Measurements from ENCODE around the gene SLC49A3. TPM values are rescaled to one million over a fixed set of nuclear protein-coding genes. Genes with fewer than 3 reads are reported as not detected.

Gene SLC49A3
- total RNA-seq, 4 donors from 2014 or later: 9.4 to 21.1 (median 19.0) TPM

DNA sequence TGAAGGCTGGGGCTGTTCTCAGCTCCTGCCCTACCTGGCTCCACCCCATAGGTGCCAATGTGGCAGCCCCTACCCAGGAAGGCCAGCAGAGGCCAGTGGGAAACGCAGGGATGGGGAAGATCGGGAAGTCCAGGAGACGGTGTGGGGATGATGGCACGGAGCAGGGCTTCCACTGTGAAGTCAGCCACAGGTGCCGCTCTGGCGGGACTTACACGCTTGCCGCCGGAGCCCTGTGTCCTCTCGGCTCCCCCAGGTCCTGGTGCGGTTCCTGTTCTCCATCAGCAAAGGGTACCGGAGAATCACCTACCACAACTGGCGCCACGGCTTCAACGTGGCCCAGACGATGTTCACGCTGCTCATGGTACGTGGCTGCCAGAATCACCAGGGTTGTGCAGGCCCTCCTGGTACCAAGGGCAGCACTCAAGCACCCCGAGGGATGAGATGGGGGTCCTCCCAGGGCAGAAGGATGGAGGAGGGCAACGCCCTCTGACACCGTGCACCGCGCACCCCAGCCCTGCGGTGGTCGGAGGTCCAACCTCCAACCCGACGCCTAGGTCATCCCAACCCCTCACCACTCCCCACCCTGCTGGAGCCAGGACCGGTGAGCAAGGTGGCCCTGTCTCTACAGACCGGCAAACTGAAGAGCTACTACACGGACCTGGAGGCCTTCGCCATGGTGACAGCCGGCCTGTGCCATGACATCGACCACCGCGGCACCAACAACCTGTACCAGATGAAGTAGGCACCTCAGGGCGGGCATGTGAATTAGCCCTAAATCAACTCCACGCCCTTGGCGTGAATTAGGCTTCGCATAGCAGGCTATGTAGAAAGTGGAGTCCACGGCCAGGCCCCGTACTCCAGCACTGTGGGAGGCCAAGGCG is 26.8 kb downstream of the SLC49A3 start:
- TF ChIP-seq, protein P1, sequence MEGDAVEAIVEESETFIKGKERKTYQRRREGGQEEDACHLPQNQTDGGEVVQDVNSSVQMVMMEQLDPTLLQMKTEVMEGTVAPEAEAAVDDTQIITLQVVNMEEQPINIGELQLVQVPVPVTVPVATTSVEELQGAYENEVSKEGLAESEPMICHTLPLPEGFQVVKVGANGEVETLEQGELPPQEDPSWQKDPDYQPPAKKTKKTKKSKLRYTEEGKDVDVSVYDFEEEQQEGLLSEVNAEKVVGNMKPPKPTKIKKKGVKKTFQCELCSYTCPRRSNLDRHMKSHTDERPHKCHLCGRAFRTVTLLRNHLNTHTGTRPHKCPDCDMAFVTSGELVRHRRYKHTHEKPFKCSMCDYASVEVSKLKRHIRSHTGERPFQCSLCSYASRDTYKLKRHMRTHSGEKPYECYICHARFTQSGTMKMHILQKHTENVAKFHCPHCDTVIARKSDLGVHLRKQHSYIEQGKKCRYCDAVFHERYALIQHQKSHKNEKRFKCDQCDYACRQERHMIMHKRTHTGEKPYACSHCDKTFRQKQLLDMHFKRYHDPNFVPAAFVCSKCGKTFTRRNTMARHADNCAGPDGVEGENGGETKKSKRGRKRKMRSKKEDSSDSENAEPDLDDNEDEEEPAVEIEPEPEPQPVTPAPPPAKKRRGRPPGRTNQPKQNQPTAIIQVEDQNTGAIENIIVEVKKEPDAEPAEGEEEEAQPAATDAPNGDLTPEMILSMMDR (IDR thresholded peaks at IDR 0.05): no peak
- ATAC-seq (ENCODE audit: low FRiP score): no peak
- no peak for DNase-seq (ENCODE audit: low spot score)

DNA sequence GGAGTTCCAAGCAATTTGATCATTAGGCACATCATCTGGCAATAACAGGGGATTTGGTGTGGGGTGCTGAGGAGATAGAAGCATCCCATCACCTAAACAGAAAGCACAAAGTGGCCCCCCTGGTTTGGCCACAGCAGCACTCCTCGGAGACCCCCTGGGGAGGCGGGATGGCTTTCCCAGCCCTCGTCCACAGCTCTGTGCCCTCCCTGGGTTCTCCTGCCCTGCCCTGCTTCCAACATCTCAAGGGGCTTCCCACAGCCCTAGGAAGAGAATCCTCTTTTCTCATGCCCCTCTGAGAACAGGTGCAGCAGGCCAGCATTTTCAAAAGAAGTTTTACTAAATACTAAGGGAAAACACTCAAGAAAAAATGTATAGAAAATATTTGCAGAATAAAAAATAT is 27.7 kb downstream of the SLC49A3 start:
- TF ChIP-seq, protein P1 (IDR thresholded peaks at IDR 0.05): no peak
- no peak for ATAC-seq (ENCODE audit: low FRiP score)
- DNase-seq (ENCODE audit: low spot score): no peak

DNA sequence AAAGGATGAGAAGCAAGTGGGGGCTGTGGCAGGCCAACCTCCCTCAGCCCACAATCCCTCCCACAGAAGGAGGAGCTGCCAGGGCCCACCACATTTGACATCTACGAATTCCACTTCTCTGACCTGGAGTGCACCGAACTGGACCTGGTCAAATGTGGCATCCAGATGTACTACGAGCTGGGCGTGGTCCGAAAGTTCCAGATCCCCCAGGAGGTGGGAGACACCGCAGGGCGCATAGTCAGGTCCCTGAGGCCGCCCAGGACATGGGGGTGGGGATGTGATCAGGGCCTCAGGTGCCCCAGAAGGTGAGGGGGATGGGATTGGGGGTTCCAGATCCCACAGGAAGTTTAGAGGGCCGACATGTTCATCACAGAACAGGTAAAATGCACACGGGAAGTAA is 28.6 kb downstream of the SLC49A3 start:
- TF ChIP-seq, protein P1 (IDR thresholded peaks at IDR 0.05): no peak
- no peak for DNase-seq (ENCODE audit: low spot score)
- ATAC-seq (ENCODE audit: low FRiP score): no peak

DNA sequence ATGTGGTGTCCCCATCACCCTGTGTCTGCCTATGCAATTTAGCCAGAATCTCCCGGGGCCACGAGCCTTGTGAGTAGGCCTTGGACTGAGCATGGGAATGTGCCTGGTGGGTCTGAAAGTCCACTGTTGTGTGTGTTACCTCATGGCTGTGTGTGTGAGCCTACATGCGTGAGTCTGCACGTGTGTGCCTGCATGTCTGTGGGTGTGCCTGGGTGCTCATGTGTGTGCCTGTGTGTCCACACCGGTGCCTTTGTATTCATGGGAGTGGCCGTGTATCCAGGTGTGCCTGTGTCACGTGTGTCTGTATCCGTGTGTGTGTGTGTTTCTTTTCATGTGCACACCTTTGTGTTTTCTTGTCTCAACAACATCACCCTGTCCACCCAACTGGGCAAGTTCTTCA is 29.1 kb downstream of the SLC49A3 start:
- TF ChIP-seq, protein P1 (IDR thresholded peaks at IDR 0.05): no peak
- DNase-seq (ENCODE audit: low spot score) (no peak), ATAC-seq (ENCODE audit: low FRiP score) (no peak)

DNA sequence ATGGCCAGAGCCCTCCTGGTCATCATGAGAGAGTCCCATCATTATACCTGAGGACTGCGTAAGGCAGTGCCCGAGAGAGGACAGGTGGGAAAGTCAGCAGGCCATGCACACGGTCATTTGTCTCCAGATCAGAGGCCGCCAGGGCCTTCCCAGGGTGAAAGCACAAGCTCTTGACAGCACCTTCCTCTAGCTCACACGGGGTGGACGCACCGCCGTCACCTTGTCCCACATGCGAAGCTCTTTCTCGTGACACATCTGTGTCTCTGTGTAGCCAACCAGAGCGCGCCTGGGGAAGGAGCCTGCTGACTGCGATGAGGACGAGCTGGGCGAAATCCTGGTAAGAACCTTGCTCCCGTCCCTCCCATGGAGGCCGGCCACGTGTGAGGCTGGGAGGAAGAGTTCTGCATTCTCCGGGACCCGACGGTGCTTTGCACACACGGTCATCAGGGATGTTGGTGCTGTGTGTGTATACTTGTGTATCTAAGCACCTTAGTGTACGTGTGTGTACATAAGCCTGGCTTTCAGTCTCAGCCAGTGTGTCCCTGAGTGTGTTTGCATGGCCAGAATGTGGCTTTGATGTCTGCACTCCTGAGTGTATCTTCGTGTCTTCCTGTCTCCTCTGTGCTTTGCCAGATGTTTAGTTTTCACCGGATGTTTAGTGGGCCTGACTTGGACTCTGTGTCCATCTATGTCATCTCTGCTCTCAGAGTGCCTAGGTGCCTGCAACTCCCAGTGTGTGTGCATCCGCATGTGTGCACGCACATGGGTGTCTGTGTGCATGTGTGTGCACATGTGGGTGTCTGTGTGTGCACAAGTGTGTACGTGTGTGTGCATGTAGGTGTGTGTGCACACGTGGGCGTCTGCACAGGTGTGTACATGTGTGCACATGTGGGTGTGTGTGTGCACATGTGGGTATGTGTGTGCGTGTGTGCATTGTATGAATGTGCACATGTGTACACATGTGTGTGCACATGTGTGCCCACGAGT is 30.0 kb downstream of the SLC49A3 start:
- DNase-seq (ENCODE audit: low spot score) (no peak), ATAC-seq (ENCODE audit: low FRiP score) (no peak)
- TF ChIP-seq, protein P1 (IDR thresholded peaks at IDR 0.05): no peak

DNA sequence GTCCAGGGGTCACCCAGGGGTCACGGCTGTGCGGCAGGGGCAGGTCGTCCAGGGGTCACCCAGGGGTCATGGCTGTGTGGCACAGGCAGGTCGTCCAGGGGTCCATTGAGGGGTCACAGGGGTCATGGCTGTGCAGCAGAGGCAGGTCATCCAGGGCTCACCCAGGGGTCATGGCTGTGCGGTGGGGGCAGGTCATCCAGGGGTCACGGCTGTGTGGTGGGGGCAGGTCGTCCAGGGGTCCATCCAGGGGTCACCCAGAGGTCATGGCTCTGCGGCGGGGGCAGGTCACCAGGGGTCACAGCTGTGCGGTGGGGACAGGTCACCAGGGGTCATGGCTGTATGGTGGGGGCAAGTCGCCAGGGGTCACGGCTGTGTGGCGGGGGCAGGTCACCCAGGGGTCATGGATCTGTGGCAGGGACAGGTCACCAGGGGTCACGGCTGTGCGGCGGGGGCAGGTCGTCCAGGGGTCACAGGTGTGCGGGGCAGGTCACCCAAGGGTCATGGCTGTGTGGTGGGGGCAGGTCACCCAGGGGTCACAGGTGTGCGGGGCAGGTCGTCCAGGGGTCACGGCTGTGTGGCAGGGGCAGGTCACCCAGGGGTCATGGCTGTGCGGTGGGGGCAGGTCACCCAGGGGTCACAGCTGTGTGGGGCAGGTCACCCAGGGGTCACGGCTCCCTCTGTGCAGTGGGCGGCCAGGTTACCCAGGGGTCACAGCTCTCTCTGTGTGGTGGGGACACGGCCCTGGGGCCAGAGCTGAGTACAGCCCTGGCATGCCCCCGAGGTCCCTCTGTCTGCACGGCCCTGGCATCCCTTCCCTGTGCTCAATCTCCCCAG is 30.9 kb downstream of the SLC49A3 start:
- DNase-seq (ENCODE audit: low spot score) (no peak), ATAC-seq (ENCODE audit: low FRiP score) (no peak)
- TF ChIP-seq, protein P1 (IDR thresholded peaks at IDR 0.05): no peak

Data from omental fat pad (tissue), 4 donors.